Ovary (tissue), 9 donors: Measurements from ENCODE around the gene NTN5. TPM values are rescaled to one million over a fixed set of nuclear protein-coding genes. Genes with fewer than 3 reads are reported as not detected.

Experiments used
- DNase-seq, 5 donors: peaks; one replicate each; pipeline ENCODE4 v3.0.0-alpha.2; 2019 to 2020
- H3K27ac ChIP-seq, 2 donors: fragments of 200-600 bp; one replicate each; pipeline versions ENCODE4 v1.5.1 to v1.8.0; 2019 to 2022
- H3K27me3 ChIP-seq: fragments of 200-600 bp; one replicate; pipeline ENCODE4 v1.8.0; 2022
- H3K36me3 ChIP-seq: fragments of 200-600 bp; sonication (generic); one replicate; pipeline ENCODE4 v1.5.1; 2019
- H3K4me1 ChIP-seq: one replicate; pipeline ENCODE4 v1.8.1; 2013; ENCODE audit warnings: mild to moderate bottlenecking, moderate library complexity; ENCODE audit not compliant: insufficient read depth
- H3K4me3 ChIP-seq: fragments of 200-600 bp; sonication (generic); one replicate; pipeline ENCODE4 v1.5.1; 2017
- H3K9me3 ChIP-seq, 2 donors: fragments of 200-600 bp in 1 of 2; sonication (generic) in 1 of 2; one replicate each; pipeline versions ENCODE4 v1.5.1 to v1.8.1; 2013 to 2019; ENCODE audit warnings: mild to moderate bottlenecking in 1 of 2, moderate library complexity in 1 of 2
- EP300 ChIP-seq: sonication (generic); formaldehyde crosslinking; IDR thresholded peaks from one replicate; pipeline ENCODE4 v1.6.1; 2017; ENCODE audit warnings: antibody characterized with exemption
- POLR2A ChIP-seq: fragments of 450-650 bp; IDR thresholded peaks from one replicate; pipeline ENCODE4 v1.6.1; 2017; ENCODE audit warnings: antibody characterized with exemption, mild to moderate bottlenecking, moderate library complexity
- WGBS, 3 donors: extraction: QIAGEN DNeasy Blood & Tissue Kit in 1 of 3; methylation state at CpG; one replicate each; pipeline versions ENCODE4 v1.1.5 to v1.1.7; 2013 to 2017; 5-methylcytosine and 5-hydroxymethylcytosine counted together
- intact Hi-C, 4 donors: fragments of 100-400 bp; cut with DNase I; formaldehyde crosslinking; loops; one replicate each; pipeline versions ENCODE4 v1.11.0 to v1.15.1; 2022 to 2023
- polyA plus RNA-seq, 2 donors: library from polyadenylated mRNA; stranded (reverse); fragments of 200-250 nt in 1 of 2; fragments of 350-450 nt in 1 of 2; fragmentation: Illumina TruSeq in 1 of 2; extraction: RNeasy Lipid Tissue Mini Kit (QIAGEN cat#74804) in 1 of 2; gene quantifications; one replicate each; pipeline ENCODE4 v1.2.3, GENCODE V29; 2013 to 2014
- total RNA-seq, 7 donors: library from RNA; depleted of rRNA in 2 of 7; stranded (reverse); fragments of >200 nt in 2 of 7; fragmentation: NEBNext Ultra II Directional in 3 of 7; extraction: Animal tissue kit (Norgen Biotek cat#: 25700) in 3 of 7; gene quantifications; one replicate each; pipeline versions ENCODE4 v1.1.0 to v1.2.4, GENCODE V29; 2016 to 2023
- TF ChIP-seq, protein P1 (sequence below), 3 donors: fragments of 450-650 bp in 2 of 3; fragments of 200-600 bp in 1 of 3; IDR thresholded peaks; one replicate each; pipeline versions ENCODE4 v1.5.1 to v1.8.0; 2016 to 2022; ENCODE audit warnings: antibody characterized with exemption in 3 of 3, mild to moderate bottlenecking in 1 of 3
- donor health status: DM: no; HTN: no; CAD: no; lungs with moderate emphysema.
- donor health status: DM: no; HTN: no; CAD: no.
- donor health status: Bipolar disorder and iron deficiency.
- donor health status: DM: yes; HTN: yes; CAD: no.
- donor health status: DM: no; HTN: no; CAD: no.
- donor health status: DM: yes; HTN: yes; CAD: no.

The NTN5 gene
- total and polyA plus RNA-seq, 9 donors = 0.23 to 3.8 (median 2.0) TPM

DNA sequence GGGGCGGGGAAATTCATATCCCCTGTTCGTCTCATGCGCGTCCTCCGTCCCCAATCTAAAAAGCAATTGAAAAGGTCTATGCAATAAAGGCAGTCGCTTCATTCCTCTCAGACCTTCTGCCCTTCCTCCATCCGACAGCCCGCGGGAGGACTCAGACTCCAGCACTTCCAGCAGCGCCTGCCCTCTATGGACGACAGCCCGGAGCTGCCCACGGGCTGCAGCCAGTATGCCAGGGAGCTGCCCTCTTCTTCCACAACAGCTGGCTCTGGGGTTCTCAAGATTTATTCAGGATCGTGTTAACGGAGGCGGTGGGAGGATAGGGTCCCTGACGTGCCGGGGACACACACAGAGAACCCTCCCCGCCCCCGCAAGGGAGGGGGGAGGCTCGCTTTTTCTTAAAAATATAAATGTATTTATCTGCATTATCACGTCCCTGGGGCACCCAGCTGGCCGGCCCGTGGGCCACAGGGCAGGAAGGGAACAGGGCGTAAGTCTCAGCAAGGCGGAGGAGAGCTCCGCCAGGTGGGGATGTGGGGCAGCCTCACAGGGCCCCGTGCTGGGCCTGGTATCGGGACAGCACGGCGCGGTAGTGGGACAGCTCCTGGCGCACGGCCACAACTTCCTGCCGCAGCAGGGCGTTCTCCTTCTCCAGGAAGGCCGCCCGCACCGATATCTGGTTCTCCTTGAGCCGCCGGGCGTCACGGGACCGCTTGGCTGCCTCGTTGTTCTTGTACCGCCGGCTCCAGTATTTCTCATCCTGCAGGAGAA lies 42.3 kb downstream of the NTN5 start:
- H3K4me3 ChIP-seq = no peak overlapping the region
- H3K27ac ChIP-seq = peak overlapping the region; percentile 63 to 72
- DNase-seq = peak; percentile 76 to 83 (median 81)
- peaks cover 20% of the 10 kb centered on the region for H3K4me1 ChIP-seq
- TF ChIP-seq EP300 = no peak
- TF ChIP-seq POLR2A = no peak
- TF ChIP-seq, protein P1, sequence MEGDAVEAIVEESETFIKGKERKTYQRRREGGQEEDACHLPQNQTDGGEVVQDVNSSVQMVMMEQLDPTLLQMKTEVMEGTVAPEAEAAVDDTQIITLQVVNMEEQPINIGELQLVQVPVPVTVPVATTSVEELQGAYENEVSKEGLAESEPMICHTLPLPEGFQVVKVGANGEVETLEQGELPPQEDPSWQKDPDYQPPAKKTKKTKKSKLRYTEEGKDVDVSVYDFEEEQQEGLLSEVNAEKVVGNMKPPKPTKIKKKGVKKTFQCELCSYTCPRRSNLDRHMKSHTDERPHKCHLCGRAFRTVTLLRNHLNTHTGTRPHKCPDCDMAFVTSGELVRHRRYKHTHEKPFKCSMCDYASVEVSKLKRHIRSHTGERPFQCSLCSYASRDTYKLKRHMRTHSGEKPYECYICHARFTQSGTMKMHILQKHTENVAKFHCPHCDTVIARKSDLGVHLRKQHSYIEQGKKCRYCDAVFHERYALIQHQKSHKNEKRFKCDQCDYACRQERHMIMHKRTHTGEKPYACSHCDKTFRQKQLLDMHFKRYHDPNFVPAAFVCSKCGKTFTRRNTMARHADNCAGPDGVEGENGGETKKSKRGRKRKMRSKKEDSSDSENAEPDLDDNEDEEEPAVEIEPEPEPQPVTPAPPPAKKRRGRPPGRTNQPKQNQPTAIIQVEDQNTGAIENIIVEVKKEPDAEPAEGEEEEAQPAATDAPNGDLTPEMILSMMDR (IDR thresholded peaks at IDR 0.05) = peak in 1 of 3 donors; percentile 20
- intact Hi-C loops = no loop called here
- H3K36me3 ChIP-seq = no peaks in the 10 kb centered on the region
- no peaks in the 10 kb centered on the region for H3K27me3 ChIP-seq
- WGBS, 3 donors = 5 to 14% (median 5%) methylated on average over 27 to 47 of the region's 47 CpGs
- H3K9me3 ChIP-seq = no peaks in the 10 kb centered on the region

DNA sequence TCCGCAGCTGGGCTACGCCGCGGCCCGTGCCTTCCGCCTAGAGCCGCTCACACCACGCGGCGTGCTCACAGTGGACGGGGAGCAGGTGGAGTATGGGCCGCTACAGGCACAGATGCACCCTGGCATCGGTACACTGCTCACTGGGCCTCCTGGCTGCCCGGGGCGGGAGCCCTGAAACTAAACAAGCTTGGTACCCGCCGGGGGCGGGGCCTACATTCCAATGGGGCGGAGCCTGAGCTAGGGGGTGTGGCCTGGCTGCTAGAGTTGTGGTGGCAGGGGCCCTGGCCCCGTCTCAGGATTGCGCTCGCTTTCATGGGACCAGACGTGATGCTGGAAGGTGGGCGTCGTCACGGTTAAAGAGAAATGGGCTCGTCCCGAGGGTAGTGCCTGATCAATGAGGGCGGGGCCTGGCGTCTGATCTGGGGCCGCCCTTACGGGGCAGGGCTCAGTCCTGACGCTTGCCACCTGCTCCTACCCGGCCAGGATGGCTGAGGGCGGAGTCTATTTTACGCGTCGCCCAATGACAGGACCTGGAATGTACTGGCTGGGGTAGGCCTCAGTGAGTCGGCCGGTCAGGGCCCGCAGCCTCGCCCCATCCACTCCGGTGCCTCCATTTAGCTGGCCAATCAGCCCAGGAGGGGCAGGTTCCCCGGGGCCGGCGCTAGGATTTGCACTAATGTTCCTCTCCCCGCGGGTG lies 43.1 kb downstream of the NTN5 start:
- TF ChIP-seq POLR2A (no peak), EP300 (no peak)
- TF ChIP-seq, protein P1 (IDR thresholded peaks at IDR 0.05) = peak in 1 of 3 donors; percentile 4
- WGBS, 3 donors = 20 to 39% (median 27%) methylated on average over 43 to 48 of the region's 48 CpGs
- no peak overlapping the region for H3K4me3 ChIP-seq
- no peaks in the 10 kb centered on the region for H3K36me3 ChIP-seq
- intact Hi-C loops = no loop called here
- H3K27me3 ChIP-seq = no peaks in the 10 kb centered on the region
- peak; percentile 88 to 92 (median 91) for DNase-seq
- peaks cover 20% of the 10 kb centered on the region for H3K4me1 ChIP-seq
- no peaks in the 10 kb centered on the region for H3K9me3 ChIP-seq
- H3K27ac ChIP-seq = peak overlapping the region; percentile 63 to 72

- no peaks in the 10 kb centered on the region for H3K9me3 ChIP-seq
- H3K27me3 ChIP-seq = no peaks in the 10 kb centered on the region
- peak overlapping the region; percentile 63 to 72 for H3K27ac ChIP-seq
- 78 to 93% (median 78%) methylated on average over 21 to 22 of the region's 22 CpGs for WGBS, 3 donors
- intact Hi-C loops = no loop called here
- H3K4me3 ChIP-seq = no peak overlapping the region
- DNase-seq = peak in 1 of 5 donors; percentile 52
- H3K4me1 ChIP-seq = peaks cover 18% of the 10 kb centered on the region
- TF ChIP-seq EP300 (no peak), POLR2A (no peak)
- TF ChIP-seq, protein P1 (IDR thresholded peaks at IDR 0.05) = no peak
- no peaks in the 10 kb centered on the region for H3K36me3 ChIP-seq
Observed at GRCh38 chr19:48629297-48629598, 43.6 kb downstream of the NTN5 start.

GRCh38 chr19:48628486-48629296 lies 44.1 kb downstream of the NTN5 start:
- no peaks in the 10 kb centered on the region for H3K9me3 ChIP-seq
- peak; percentile 56 to 69 (median 65) for DNase-seq
- peak overlapping the region; percentile 25 to 63 for H3K27ac ChIP-seq
- WGBS, 3 donors = 63 to 71% (median 68%) methylated on average over 33 to 34 of the region's 34 CpGs
- TF ChIP-seq, protein P1 (IDR thresholded peaks at IDR 0.05) = no peak
- no peak for TF ChIP-seq POLR2A
- TF ChIP-seq EP300 = no peak
- no peak overlapping the region for H3K4me3 ChIP-seq
- intact Hi-C loops = no loop called here
- H3K4me1 ChIP-seq = peaks cover 18% of the 10 kb centered on the region
- H3K36me3 ChIP-seq = no peaks in the 10 kb centered on the region
- no peaks in the 10 kb centered on the region for H3K27me3 ChIP-seq
